Measurements from ENCODE around the gene DGKK.

The DGKK gene

DNA sequence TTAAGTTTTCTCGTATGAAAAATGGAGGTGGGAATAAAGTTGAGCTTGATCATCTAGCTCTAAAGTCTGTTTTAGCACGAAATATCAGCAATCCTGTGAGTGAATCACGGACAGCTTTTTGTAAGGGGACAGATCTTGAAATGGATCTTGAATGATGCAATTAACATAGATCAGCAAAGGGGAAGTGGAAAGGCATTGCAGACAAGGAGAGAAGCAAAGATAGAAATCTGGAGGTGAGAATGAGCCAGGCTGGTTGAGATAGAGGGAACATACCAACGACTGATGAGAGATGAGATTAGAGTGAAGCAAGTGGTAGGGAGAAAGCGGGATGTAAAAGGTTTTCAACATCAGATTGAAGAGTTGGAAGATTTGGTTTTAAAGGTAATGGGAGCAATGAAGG lies 4.6 kb upstream of the DGKK start:
- H4K8ac ChIP-seq (ENCODE audit: low read length): no peak overlapping the region
- H2AK5ac ChIP-seq (ENCODE audit: low read length, severe bottlenecking): no peak overlapping the region
- H2BK120ac ChIP-seq (ENCODE audit: low read depth, low read length): no peak overlapping the region
- 43% methylated on average over 5 of the region's 5 CpGs for WGBS
- no peak overlapping the region for H3K27ac ChIP-seq (ENCODE audit: low read length, poor library complexity, severe bottlenecking)
- DNase-seq: no peak
- H3K4me1 ChIP-seq (ENCODE audit: control insufficient read depth, insufficient read depth, low read depth, low read length): peaks cover 4% of the 10 kb centered on the region
- no peak overlapping the region for H3K4ac ChIP-seq (ENCODE audit: low read depth in 1 of 2, low read length in 2 of 2)
- H3K4me3 ChIP-seq (ENCODE audit: insufficient read depth in 1 of 2, low read depth in 1 of 2, low read length in 2 of 2): no peak overlapping the region
- H2BK12ac ChIP-seq (ENCODE audit: low read length in 2 of 2): no peak overlapping the region
- H3K9me3 ChIP-seq (ENCODE audit: control insufficient read depth, low read length): no peaks in the 10 kb centered on the region
- H3K79me1 ChIP-seq (replicated peaks; ENCODE audit: low read length, poor library complexity, severe bottlenecking): no peaks in the 10 kb centered on the region
- no peak overlapping the region for H2BK5ac ChIP-seq (ENCODE audit: low read depth, low read length, poor library complexity, severe bottlenecking)
- no peak overlapping the region for H3K4me2 ChIP-seq (ENCODE audit: low read length, poor library complexity, severe bottlenecking)
- no peak overlapping the region for H3K18ac ChIP-seq (ENCODE audit: low read depth in 1 of 2, low read length in 2 of 2)
- H3K27me3 ChIP-seq (ENCODE audit: control insufficient read depth in 1 of 2, insufficient read depth in 1 of 2, low read length in 2 of 2): peaks cover 31 to 48% of the 10 kb centered on the region in 2 experiments
- H2BK15ac ChIP-seq (ENCODE audit: low read depth, poor library complexity, severe bottlenecking): no peak overlapping the region
- H4K91ac ChIP-seq (ENCODE audit: low read length): no peak overlapping the region
- H3K36me3 ChIP-seq (ENCODE audit: control insufficient read depth in 1 of 2, insufficient read depth in 2 of 2, low read depth in 1 of 2, low read length in 2 of 2): no peaks in the 10 kb centered on the region
- H3K14ac ChIP-seq (ENCODE audit: low read length in 2 of 2): no peak overlapping the region
- no peak overlapping the region for H2AFZ ChIP-seq (ENCODE audit: low read depth, low read length)
- no peak overlapping the region for H3K9ac ChIP-seq (ENCODE audit: low read length)
- no peak overlapping the region for H3K23ac ChIP-seq (ENCODE audit: low read length in 2 of 2)

DNA sequence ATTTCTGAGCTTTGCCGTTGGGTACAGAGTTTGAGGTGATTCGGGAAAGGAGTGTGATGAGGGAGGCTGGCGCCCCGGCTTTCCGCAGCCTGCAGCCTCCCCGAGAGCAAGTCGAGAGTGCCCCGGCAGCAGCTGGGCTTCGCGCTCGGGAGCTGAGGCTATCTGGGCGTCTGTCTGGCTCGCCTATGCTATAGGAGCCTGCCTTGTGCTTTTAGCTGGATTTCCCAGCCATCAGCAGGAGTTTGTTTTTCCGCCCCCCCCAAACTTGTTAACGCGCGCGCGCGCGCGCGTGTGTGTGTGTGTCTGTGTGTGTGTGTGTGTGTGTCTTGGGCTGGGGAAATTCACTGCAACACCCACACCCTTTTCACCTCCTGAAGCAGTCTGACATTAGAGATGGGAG lies 765 bp upstream of the DGKK start:
- WGBS: no CpG with 5 or more reads among the region's 23 CpGs

DNA sequence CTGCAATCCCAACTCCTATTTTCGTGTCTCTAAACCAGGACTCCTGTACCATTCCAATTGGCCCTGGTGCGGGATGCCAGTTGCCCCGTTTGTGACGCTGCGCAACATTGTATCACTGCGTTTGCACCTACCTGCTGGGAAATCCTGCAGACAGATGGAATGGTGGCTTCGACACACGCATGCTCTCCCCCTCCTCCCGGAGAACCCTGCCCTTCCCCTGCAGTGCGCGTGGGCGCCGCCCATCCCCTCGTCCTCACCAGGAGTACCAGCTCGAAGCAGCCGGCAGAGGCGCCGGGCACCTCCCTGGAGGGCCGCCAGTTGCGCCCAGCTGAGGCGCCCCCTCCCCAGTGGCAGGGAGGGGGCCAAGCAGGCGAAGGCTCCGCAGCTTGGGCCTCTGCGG lies 1.4 kb downstream of the DGKK start:
- Histone ChIP-seq H3K27ac (ENCODE audit: low read length, poor library complexity, severe bottlenecking) (no peak overlapping the region), H3K4me3 (ENCODE audit: insufficient read depth in 1 of 2, low read depth in 1 of 2, low read length in 2 of 2) (no peak overlapping the region), H2BK120ac (ENCODE audit: low read depth, low read length) (no peak overlapping the region), H2AFZ (ENCODE audit: low read depth, low read length) (no peak overlapping the region), H2BK15ac (ENCODE audit: low read depth, poor library complexity, severe bottlenecking) (no peak overlapping the region), H3K14ac (ENCODE audit: low read length in 2 of 2) (no peak overlapping the region), H3K4me1 (ENCODE audit: control insufficient read depth, insufficient read depth, low read depth, low read length) (peaks cover 6% of the 10 kb centered on the region), H3K36me3 (ENCODE audit: control insufficient read depth in 1 of 2, insufficient read depth in 2 of 2, low read depth in 1 of 2, low read length in 2 of 2) (no peaks in the 10 kb centered on the region), H3K27me3 (ENCODE audit: control insufficient read depth in 1 of 2, insufficient read depth in 1 of 2, low read length in 2 of 2) (peaks cover 58 to 85% of the 10 kb centered on the region in 2 experiments), H3K18ac (ENCODE audit: low read depth in 1 of 2, low read length in 2 of 2) (no peak overlapping the region), H2BK12ac (ENCODE audit: low read length in 2 of 2) (no peak overlapping the region), H3K4me2 (ENCODE audit: low read length, poor library complexity, severe bottlenecking) (no peak overlapping the region), H4K8ac (ENCODE audit: low read length) (no peak overlapping the region), H4K91ac (ENCODE audit: low read length) (no peak overlapping the region), H3K79me1 (replicated peaks; ENCODE audit: low read length, poor library complexity, severe bottlenecking) (no peaks in the 10 kb centered on the region), H2AK5ac (ENCODE audit: low read length, severe bottlenecking) (no peak overlapping the region), H3K23ac (ENCODE audit: low read length in 2 of 2) (no peak overlapping the region), H3K4ac (ENCODE audit: low read depth in 1 of 2, low read length in 2 of 2) (no peak overlapping the region), H2BK5ac (ENCODE audit: low read depth, low read length, poor library complexity, severe bottlenecking) (no peak overlapping the region), H3K9me3 (ENCODE audit: control insufficient read depth, low read length) (no peaks in the 10 kb centered on the region), H3K9ac (ENCODE audit: low read length) (no peak overlapping the region)
- 3% methylated on average over 16 of the region's 24 CpGs for WGBS
- no peak for DNase-seq

More for the DNA sequence above, 765 bp upstream of the DGKK start:
- Histone ChIP-seq H3K4me1 (ENCODE audit: control insufficient read depth, insufficient read depth, low read depth, low read length) (peaks cover 6% of the 10 kb centered on the region), H3K27me3 (ENCODE audit: control insufficient read depth in 1 of 2, insufficient read depth in 1 of 2, low read length in 2 of 2) (peaks cover 60 to 78% of the 10 kb centered on the region in 2 experiments), H2BK15ac (ENCODE audit: low read depth, poor library complexity, severe bottlenecking) (no peak overlapping the region), H3K23ac (ENCODE audit: low read length in 2 of 2) (no peak overlapping the region), H3K4me3 (ENCODE audit: insufficient read depth in 1 of 2, low read depth in 1 of 2, low read length in 2 of 2) (no peak overlapping the region), H3K4ac (ENCODE audit: low read depth in 1 of 2, low read length in 2 of 2) (no peak overlapping the region), H3K4me2 (ENCODE audit: low read length, poor library complexity, severe bottlenecking) (no peak overlapping the region), H3K9ac (ENCODE audit: low read length) (no peak overlapping the region), H2AK5ac (ENCODE audit: low read length, severe bottlenecking) (no peak overlapping the region), H3K18ac (ENCODE audit: low read depth in 1 of 2, low read length in 2 of 2) (no peak overlapping the region), H3K27ac (ENCODE audit: low read length, poor library complexity, severe bottlenecking) (no peak overlapping the region), H3K14ac (ENCODE audit: low read length in 2 of 2) (no peak overlapping the region), H4K91ac (ENCODE audit: low read length) (no peak overlapping the region), H3K79me1 (replicated peaks; ENCODE audit: low read length, poor library complexity, severe bottlenecking) (no peaks in the 10 kb centered on the region), H2BK5ac (ENCODE audit: low read depth, low read length, poor library complexity, severe bottlenecking) (no peak overlapping the region), H4K8ac (ENCODE audit: low read length) (no peak overlapping the region), H2BK12ac (ENCODE audit: low read length in 2 of 2) (no peak overlapping the region), H3K9me3 (ENCODE audit: control insufficient read depth, low read length) (no peaks in the 10 kb centered on the region), H3K36me3 (ENCODE audit: control insufficient read depth in 1 of 2, insufficient read depth in 2 of 2, low read depth in 1 of 2, low read length in 2 of 2) (no peaks in the 10 kb centered on the region), H2AFZ (ENCODE audit: low read depth, low read length) (no peak overlapping the region), H2BK120ac (ENCODE audit: low read depth, low read length) (no peak overlapping the region)
- no peak for DNase-seq

DNA sequence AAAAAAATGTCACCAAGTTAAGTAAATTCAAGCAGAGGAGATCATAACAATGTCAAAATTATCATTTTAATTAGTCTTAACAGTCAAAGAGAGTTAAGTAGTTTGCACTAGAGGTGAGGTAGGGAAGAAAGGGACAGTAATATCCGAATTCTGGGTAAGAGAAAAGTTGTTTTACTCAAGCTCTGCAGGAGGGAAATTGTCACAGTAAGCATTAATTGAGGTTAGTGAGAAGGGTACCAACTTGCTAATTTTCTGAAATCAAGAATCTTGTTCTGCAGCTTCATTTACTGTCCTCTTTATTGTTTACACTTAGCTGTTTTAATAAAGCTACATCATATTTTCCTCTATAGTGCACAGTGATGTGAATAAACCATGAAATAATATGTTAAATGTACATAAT lies 11.0 kb downstream of the DGKK start:
- 17% methylated on average over 1 of the region's 1 CpG for WGBS

More for the DNA sequence above, 11.0 kb downstream of the DGKK start:
- no peak overlapping the region for H4K8ac ChIP-seq (ENCODE audit: low read length)
- peaks cover 0 to 66% of the 10 kb centered on the region in 2 experiments for H3K27me3 ChIP-seq (ENCODE audit: control insufficient read depth in 1 of 2, insufficient read depth in 1 of 2, low read length in 2 of 2)
- H3K9ac ChIP-seq (ENCODE audit: low read length): no peak overlapping the region
- no peak overlapping the region for H2AFZ ChIP-seq (ENCODE audit: low read depth, low read length)
- no peaks in the 10 kb centered on the region for H3K4me1 ChIP-seq (ENCODE audit: control insufficient read depth, insufficient read depth, low read depth, low read length)
- H3K9me3 ChIP-seq (ENCODE audit: control insufficient read depth, low read length): no peaks in the 10 kb centered on the region
- no peak overlapping the region for H3K4me2 ChIP-seq (ENCODE audit: low read length, poor library complexity, severe bottlenecking)
- H3K23ac ChIP-seq (ENCODE audit: low read length in 2 of 2): no peak overlapping the region
- H2AK5ac ChIP-seq (ENCODE audit: low read length, severe bottlenecking): no peak overlapping the region
- no peak overlapping the region for H3K14ac ChIP-seq (ENCODE audit: low read length in 2 of 2)
- no peak overlapping the region for H2BK12ac ChIP-seq (ENCODE audit: low read length in 2 of 2)
- DNase-seq: no peak
- H3K79me1 ChIP-seq (replicated peaks; ENCODE audit: low read length, poor library complexity, severe bottlenecking): no peaks in the 10 kb centered on the region
- H3K27ac ChIP-seq (ENCODE audit: low read length, poor library complexity, severe bottlenecking): no peak overlapping the region
- no peak overlapping the region for H3K4ac ChIP-seq (ENCODE audit: low read depth in 1 of 2, low read length in 2 of 2)
- no peak overlapping the region for H2BK120ac ChIP-seq (ENCODE audit: low read depth, low read length)
- H4K91ac ChIP-seq (ENCODE audit: low read length): no peak overlapping the region
- H3K36me3 ChIP-seq (ENCODE audit: control insufficient read depth in 1 of 2, insufficient read depth in 2 of 2, low read depth in 1 of 2, low read length in 2 of 2): no peaks in the 10 kb centered on the region
- H2BK5ac ChIP-seq (ENCODE audit: low read depth, low read length, poor library complexity, severe bottlenecking): no peak overlapping the region
- H3K4me3 ChIP-seq (ENCODE audit: insufficient read depth in 1 of 2, low read depth in 1 of 2, low read length in 2 of 2): no peak overlapping the region
- no peak overlapping the region for H3K18ac ChIP-seq (ENCODE audit: low read depth in 1 of 2, low read length in 2 of 2)
- no peak overlapping the region for H2BK15ac ChIP-seq (ENCODE audit: low read depth, poor library complexity, severe bottlenecking)
